NCI-H2107 (cell line): ENCODE measurements around the gene TMEM179B.
"Not testable (repeated sequence)": the region's sequence is repeated elsewhere in the genome, so short reads cannot be mapped to it uniquely, and the experiment has no call there.

Experiments
- DNase-seq: peaks from one replicate; lab custom pipeline; 2025; lab: John Stamatoyannopoulos, UW

TMEM179B gene

DNA sequence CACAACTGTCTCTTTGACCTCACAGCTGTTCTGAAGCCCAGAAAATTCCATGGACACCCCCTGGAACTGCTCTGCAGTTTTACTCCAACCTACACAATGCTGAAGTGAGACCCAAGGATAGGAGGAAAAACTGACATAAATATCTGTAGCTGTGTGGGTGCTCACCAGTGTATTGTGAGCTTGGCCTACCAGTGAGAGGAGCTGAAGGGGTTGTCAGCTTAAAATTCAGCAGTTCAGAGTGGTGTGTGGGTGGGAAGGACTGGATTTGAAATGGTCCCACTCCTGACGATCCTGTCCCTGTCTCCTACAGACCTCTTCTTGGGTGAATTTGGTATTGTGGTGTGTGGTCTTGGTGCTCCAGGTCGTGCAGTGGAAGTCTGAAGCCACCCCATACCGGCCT, 2.4 kb downstream of the TMEM179B start:
- no peak for DNase-seq

DNA sequence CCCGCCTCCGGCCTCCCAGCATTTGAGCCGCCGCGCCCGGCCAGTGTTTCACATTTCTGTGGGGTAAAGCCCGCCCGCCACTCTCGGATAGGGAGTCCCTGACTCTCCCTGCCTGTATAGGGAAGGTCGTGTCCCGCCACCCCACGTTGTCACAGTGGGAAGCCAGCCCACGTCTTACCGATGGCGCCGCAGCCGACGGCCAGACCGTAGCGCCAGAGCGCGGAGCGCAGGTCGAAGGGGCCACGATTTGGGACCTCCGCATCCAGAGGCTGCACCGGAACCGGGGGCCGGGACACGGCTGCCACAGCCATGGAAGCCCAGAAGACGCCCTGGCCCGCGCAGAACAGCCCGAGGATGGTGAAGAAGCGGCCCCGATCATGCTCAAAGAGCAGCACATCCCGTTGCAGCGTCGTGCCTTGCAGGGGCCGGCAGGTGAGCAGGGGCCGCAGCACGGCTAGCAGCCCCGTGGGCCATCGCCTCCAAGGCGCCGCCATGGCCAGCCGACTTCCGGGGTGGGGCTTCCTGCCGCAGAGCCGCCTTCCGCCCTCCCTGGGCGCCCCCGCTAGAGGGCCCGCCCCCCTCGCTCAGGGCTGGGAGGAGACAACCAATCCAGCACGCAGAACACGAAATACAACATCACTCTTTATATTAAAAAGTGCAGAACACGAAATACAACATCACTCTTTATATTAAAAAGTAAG, 4.4 kb downstream of the TMEM179B start, which contains the start of gene TMEM223:
TSS of gene TMEM223 (minus strand) at position 506 of the 701 bp plus-strand sequence. CDS start at position 494, 12 bp downstream.
- peak; percentile 73 for DNase-seq

GRCh38 chr11:62792202-62792575, 5.0 kb downstream of the TMEM179B start:
- DNase-seq: no peak

DNA sequence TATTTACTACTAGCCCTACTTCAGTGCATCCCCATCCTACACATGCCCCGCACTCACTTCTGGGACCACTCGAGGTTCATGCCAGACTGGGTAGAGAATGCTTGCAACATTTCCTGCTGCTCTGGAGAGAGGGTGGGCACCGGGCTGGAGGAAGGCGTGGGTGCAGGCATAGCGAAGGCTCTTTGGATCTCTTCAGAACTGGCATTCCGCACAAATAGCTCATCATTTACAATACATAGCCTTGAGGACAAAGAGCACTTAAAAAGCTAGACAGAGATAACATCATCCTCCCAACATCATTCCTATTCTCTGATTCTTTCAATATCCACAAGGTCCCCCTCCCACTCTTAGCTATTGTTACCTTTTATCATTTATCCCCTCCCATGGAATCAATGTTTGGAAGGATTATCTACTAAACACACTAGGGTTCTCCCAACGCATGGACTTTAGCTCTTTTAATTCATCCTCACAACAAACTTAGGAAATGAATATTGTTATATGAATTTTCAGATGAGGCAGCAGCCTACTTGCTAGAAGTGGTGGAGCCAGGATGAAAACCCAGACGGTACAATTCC, 7.1 kb downstream of the TMEM179B start:
- no peak for DNase-seq

DNA sequence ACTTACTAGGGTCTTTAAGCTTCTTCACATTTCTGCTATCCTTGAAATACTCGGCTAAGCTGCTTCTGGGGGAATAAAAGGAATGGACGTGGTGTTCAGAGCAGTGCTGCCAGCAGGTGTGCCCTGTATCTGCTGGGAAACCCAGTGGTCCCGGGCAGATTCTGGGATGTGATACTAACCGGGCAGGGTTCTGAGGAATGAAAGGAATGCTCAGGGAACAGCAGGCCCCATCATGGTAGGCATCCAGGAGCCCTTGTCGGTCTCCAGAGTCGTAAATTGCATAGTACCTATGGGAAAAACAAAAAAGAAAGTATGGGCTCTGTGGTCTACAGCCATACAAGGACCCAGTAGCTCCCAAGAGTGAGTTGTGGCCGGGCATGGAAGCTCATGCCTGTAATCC, 9.1 kb downstream of the TMEM179B start:
- no peak for DNase-seq

GRCh38 chr11:62799486-62799885, 12.3 kb downstream of the TMEM179B start:
- no peak for DNase-seq

DNA sequence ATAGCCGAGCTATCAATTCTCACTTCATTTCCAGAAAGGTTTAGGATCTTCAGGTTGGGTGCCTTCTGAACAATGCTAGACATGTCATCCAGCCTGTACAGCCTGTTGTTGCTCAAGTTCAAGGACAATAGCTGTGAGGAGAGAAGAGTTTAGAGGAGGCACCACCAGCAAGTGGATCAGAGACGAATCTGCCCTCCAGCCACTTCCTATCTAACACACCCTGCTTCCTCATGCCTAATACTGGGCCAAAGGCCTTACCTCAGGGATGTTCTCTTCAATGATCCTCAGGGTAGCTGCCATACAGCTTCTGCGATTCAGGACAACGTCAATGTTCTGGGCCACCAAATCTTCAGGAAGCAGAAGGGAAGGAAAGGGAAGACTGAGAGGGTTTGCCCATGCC, 13.9 kb downstream of the TMEM179B start:
- DNase-seq: no peak

GRCh38 chr11:62804310-62805075, 17.3 kb downstream of the TMEM179B start:
- no peak for DNase-seq

DNA sequence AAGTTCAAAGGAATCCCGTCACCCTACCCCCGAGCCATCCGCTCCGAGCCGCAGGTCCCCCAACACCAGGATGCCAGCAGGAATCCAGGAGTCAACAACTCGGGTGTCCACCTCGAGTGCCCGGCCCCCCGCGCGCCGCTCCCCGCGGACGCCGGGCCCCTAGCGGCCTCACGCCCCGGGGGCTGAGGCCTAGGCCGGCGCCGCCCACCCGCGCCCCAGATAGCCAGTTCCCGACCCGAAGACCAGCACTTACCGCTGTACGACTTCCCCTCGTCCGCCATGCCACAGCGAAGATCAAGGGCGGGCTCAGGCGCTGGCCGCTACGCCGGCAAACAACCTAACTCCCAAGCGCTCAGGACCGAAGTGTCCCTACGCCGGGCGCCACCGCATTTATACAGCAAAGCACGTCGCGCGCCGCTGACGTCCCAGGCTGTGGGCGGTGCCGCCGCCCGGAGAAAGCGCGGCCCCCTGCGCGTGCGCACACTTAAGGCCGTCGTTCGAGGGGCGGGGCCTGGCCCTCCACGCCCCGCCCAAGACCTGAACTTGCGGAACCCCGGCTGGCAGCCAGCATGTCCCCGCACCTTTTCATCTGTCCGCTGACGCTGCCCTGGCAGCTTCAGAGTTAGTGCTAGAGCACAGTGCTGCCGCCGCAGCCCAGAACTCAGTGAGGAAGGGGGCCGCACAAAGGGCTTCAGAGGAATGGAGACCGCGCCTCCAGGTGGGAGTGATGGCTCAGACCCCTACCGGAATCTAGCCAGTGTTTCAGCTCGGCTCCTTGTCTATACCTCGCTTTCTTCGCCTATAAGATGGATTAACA, 18.1 kb downstream of the TMEM179B start, which contains the start of gene NXF1:
TSS of gene NXF1 (minus strand) at position 365 of the 817 bp plus-strand sequence. CDS start at position 281, 84 bp downstream.
- DNase-seq: peak; percentile 94

GRCh38 chr11:62805961-62806441, 18.8 kb downstream of the TMEM179B start:
- no peak for DNase-seq

DNA sequence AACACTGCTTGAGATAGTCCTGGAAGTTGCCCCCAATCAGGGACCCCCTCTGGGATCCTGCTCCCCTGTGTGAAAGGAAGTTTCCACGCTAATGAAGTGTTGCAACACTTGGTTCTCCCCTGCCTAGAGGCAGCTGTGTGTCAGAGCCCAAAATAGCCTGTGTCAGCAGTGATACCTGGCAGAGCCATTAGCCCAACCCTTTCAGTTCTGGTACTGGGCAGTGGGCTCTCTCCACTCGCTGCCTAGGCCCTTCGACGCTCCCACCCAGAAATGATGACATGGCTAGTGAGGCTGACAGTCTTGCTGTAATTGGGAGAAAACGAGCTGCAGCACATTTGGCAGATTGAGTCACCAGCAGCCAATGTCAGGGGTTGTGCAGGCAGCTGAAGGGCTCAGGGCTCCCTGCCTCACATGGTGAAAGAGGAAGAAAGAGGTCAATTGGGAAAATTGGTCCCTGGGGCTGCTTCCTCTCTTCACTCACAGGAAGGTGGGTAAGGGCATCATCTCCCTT, 19.5 kb downstream of the TMEM179B start:
- no peak for DNase-seq

DNA sequence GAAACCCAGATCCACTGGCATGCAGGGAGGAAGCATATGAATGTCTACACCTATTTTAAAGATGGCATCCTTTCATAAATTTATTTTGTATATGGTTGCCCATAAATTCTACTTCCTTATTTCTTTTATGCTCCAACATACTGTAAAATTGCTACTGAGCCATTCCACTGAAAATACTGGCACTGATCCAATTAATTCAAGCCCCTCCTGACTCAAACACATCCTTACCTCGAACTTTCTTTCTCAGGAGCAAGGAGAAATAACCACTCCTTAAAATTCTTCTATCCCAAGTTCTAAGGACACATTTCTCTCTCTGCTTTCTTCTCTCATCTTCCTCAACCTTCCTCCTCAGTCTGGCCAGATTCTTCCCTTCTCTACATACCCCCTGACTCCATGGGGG, 23.5 kb downstream of the TMEM179B start:
- no peak for DNase-seq

DNA sequence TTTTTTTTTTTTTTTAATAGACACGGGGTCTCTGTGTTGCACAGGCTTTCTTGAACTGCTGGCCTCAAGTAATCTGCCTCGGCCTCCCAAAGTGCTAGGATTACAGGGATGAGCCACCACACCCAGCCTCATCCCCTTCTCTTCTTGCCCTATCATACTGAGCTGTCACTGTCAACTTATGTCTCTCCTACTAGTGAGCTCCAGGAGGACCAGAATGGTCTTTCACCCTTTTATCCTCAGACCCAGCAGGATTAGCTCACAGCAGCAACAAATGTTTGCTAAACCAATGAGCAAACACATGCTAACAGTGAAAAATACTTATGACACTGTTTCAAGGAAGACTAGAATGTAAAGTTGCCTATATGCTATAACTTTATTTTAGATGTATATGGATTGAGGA, 24.5 kb downstream of the TMEM179B start:
- DNase-seq: no peak

DNA sequence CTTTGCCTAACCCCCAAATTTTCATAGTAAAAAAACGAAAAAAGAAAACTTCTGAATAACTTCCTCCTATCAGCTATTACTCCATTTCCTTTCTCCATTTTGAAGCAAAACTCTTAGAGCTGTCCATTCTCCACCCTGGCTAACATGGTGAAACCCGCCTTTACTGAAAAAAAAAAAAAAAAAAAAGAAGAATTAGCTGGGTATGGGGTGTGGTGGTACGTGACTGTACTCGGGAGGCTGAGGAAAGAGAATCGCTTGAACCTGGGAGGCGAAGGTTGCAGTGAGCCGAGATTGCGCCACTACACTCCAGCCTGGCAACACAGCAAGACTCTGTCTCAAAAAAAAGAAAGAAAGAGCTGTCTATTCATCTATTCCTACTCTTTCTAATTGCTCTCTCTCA, 29.4 kb downstream of the TMEM179B start:
- no peak for DNase-seq

DNA sequence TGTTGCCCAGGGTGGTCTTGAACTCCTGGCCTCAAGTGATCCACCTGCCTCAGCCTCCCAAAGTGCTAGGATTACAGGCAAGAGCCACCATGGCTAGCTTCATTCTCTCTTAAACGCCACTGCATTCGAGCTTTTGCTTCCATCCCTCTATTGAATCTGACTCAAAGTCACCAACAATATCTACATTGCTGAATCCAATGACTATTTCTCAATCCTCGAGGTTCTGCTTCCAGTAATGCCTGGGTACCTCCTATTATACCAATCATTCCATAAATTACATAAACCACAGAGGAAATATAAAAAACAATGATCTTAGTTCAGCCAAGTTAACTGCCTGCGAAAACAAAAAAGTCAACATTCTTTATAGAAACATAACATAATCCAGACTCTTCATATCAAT, 29.9 kb downstream of the TMEM179B start:
- no peak for DNase-seq

GRCh38 chr11:62823677-62824076, 36.5 kb downstream of the TMEM179B start:
- no peak for DNase-seq

- DNase-seq: not testable (repeated sequence)
Measured at GRCh38 chr11:62828130-62828529, 40.9 kb downstream of the TMEM179B start.

- no peak for DNase-seq
Measured at GRCh38 chr11:62830904-62831519, 43.8 kb downstream of the TMEM179B start.

GRCh38 chr11:62831520-62832335, 44.5 kb downstream of the TMEM179B start, which contains the start of gene STX5:
Gene STX5 (minus strand): TSS chr11:62832051. CDS start chr11:62831243, 808 bp downstream.
- DNase-seq: peak; percentile 96
